Epithelial cell of proximal tubule (primary cell): Measurements from ENCODE around the gene KLRC2. TPM values are rescaled to one million over a fixed set of nuclear protein-coding genes. Genes with fewer than 3 reads are reported as not detected.
A peak's percentile ranks its signal among the peaks of the same experiment; 100 is the strongest.
"Not testable (repeated sequence)": the region's sequence is repeated elsewhere in the genome, so short reads cannot be mapped to it uniquely, and the experiment has no call there.

Source experiments
- DNase-seq: peaks from one replicate; pipeline ENCODE4 v3.0.0-alpha.2; 2011; ENCODE audit warnings: low read depth
- H3K4me3 ChIP-seq: 2 replicates; pipeline ENCODE4 v1.5.1; 2011; ENCODE audit warnings: low read depth, mild to moderate bottlenecking, low read length
- total RNA-seq: library from RNA; depleted of rRNA; stranded (reverse); fragments of >200 nt; gene quantifications from 2 replicates; pipeline ENCODE4 v1.2.3, GENCODE V29; 2015
- TF ChIP-seq, protein P1 (sequence below): conservative IDR thresholded peaks from 2 replicates; pipeline ENCODE4 v1.5.1; 2012; ENCODE audit warnings: low read depth, mild to moderate bottlenecking, low read length

The KLRC2 gene
- total RNA-seq, 1 donor from 2014 or later, result not detected

DNA sequence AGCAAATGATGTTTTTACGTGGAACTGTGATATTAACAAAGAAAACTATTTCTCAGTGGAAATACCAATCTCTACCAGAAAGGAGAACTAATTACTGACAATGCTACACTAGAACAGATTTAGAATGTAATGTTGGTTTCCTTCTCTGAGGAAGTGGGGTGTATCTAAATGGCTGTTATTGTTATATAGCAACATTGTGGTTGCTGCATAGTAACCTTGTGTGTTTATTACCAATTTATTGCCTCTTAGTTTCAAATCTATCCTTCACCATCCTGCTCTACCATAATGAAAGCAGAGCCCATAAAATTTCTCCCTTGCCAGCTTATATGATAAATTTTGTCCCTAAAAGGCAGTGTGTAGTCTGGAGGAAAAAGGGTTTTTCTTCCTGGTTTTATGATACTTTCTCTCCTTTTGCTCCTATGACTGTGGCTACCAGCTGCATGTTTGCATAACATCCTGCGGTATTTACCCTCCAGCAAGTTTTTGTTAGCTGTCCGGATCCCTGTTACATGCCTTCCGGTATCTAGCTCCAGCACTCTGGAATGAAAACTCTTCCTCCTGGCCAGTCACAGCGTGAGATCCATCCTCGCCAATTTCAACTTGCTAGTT is 40.3 kb downstream of the KLRC2 start:
- TF ChIP-seq, protein P1, sequence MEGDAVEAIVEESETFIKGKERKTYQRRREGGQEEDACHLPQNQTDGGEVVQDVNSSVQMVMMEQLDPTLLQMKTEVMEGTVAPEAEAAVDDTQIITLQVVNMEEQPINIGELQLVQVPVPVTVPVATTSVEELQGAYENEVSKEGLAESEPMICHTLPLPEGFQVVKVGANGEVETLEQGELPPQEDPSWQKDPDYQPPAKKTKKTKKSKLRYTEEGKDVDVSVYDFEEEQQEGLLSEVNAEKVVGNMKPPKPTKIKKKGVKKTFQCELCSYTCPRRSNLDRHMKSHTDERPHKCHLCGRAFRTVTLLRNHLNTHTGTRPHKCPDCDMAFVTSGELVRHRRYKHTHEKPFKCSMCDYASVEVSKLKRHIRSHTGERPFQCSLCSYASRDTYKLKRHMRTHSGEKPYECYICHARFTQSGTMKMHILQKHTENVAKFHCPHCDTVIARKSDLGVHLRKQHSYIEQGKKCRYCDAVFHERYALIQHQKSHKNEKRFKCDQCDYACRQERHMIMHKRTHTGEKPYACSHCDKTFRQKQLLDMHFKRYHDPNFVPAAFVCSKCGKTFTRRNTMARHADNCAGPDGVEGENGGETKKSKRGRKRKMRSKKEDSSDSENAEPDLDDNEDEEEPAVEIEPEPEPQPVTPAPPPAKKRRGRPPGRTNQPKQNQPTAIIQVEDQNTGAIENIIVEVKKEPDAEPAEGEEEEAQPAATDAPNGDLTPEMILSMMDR, result no peak
- DNase-seq, result peak; percentile 6
- no peak overlapping the region for H3K4me3 ChIP-seq

DNA sequence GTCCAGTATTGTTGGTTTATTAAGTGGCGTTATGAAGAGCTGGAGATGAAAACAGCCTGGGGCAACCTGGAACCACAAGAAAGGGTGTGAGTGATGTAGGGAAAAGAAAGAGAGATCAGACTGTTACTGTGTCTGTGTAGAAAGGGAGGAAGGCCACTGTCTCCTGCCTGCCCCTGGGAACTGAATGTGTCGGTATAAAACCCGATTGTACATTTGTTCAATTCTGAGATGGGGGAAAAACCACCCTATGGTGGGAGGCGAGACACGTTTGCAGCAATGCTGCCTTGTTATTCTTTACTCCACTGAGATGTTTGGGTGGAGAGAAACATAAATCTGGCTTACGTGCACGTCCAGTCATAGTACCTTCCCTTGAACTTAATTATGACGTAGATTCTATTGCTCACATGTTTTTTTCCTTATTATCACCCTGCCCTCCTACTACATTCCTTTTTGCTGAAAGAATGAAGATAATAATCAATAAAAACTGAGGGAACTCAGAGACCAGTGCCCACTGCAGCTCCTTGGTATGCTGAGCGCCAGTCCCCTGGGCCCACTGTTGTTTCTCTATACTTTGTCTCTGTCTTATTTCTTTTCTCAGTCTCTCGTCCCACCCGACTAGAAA is 41.2 kb downstream of the KLRC2 start:
- not testable (repeated sequence) for DNase-seq, H3K4me3 ChIP-seq

DNA sequence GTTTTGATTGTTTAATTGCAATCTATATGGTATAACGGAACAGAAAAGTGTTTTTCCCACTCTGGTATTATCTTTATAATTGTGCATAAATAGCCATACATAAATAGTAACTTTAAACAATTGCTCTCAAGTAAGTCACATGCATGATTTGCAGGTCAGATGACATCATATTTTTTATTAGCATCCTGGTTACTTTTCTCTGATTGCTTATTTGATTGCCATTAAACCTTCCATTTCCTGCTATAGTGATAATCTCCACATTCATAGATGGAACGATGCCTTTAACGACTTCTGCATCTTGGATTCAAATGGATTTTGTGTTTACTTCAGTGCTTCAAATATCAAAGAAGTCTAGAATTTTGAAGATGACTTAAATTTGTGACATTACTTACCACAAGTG is 42.5 kb downstream of the KLRC2 start:
- H3K4me3 ChIP-seq, result no peak overlapping the region
- TF ChIP-seq, protein P1, result no peak
- DNase-seq, result no peak

DNA sequence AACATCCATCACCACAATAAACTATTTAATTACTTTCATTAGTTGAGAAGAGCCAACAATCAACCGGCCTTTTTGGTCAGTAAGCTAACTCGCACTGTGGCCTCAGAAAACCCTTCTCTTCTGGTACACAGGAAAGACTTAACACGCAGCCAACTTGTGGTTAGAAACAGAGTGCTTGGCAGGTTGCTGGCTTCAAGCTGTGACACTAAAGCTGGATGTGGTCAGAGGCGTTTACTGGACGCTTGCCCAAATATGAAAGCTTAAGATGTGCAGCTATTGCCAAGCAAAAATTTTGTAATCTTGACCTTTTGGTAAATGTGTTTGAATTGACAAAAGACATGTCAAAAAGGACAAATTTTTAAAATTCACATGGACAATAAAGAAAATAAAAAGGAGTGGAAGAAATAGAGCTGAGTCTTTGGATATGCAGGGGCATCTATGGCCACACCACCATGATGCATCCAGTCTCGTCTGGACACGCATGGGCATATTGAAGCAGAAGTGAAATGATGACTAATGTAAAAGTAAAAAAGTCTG is 43.3 kb downstream of the KLRC2 start:
- DNase-seq, result no peak
- H3K4me3 ChIP-seq, result no peak overlapping the region
- TF ChIP-seq, protein P1, result no peak

DNA sequence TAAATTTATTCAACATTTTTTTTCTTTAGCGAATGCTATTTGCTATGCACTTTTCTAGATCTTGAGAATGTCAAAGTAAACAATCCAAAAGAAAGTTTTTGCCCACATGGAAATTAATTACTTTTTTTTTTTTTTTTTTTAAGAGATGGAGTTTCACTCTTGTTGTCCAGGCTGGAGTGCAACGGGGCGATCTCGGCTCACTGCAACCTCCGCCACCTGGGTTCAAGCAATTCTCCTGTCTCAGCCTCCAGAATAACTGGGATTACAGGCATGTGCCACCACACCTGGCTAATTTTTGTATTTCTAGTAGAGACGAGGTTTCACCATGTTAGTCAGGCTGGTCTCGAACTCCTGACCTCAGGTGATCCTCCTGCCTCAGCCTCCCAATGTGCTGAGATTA is 44.8 kb downstream of the KLRC2 start:
- not testable (repeated sequence) for H3K4me3 ChIP-seq, DNase-seq

DNA sequence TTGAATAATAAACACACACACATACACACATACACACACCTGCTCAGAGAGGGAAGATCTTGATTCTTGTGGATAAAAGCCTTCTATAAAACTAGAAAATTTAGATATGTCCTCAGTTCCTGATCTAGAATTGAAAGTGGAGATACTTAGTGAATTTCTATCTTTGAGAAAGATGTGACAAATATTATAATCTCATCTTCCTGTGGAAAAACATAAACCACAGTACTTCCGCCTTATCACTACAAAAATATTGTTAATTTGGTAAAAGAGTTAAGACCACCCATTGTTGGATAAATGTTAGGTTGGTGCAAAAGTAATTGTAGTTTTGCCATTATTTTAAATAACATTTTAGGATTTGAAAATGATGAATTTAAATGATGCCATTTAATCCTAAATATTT is 45.9 kb downstream of the KLRC2 start, which contains the start of gene KLRK1:
TSS of gene KLRK1 (minus strand) at position 138 of the 400 bp plus-strand sequence. CDS start 1,231 bp downstream, outside the sequence.
- no peak for DNase-seq
- TF ChIP-seq, protein P1, result no peak
- H3K4me3 ChIP-seq, result no peak within 1 kb of the TSS

DNA sequence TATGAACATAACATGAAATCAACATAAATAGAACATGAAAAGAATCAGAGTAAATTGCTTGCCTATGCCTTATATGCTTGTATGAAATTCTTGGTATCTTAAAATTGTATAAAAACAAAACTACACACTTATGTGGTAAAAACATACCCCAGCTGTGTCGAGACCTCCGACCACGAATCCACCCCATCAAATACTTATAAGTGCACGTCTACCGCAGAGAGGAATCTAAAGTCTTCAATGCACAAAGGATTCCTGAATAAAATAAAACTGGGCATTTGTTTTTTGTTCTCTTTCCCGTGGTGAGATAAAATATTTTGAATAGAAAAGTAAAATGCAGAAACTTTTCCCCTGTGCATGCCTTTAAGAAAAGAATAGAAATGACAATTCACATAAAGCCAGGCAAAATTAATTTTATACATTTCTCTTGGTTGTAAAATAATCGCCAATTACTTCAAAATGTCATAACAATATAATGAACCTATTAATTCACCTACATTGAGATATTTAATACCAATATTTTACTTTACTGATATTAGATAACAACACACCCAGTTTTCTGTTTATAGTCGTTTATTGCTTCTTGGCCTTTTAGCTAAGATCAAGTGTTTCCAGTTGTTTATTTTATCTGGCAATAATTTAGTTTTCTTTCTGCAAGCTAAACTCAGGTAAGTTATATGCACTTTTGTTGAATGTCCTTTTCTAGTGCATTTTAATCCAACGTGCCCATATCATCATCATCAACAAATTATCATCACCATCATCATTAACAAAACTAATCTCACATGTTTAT is 47.0 kb downstream of the KLRC2 start:
- H3K4me3 ChIP-seq, result no peak overlapping the region
- DNase-seq, result no peak

DNA sequence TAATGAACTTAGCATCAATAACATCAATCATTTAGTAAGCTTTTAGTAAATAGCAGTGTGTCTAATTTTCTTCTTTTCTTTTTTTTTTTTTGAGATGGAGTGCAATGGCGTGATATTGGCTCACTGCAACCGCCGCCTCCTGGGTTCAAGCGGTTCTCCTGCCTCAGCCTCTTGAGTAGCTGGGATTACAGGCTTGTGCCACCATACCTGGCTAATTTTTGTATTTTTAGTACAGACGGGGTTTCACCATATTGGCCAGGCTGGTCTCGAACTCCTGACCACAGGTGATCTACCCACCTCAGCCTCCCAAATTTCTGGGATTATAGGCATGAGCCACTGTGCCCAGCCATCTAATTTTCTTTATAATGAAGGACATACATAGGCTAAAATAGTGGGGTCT is 48.3 kb downstream of the KLRC2 start:
- not testable (repeated sequence) for H3K4me3 ChIP-seq, DNase-seq

More for the DNA sequence above, 47.0 kb downstream of the KLRC2 start:
- TF ChIP-seq, protein P1, result no peak
